OCI-LY3 (cell line): ENCODE results near the gene SND1.

Experiments
- H2AFZ ChIP-seq: fragments of 200-600, 300-600 bp; shearing (Covaris generic); 2 replicates; pipeline ENCODE4 v1.6.0; 2014; ENCODE audit warnings: antibody characterized with exemption, low read depth, low read length
- H3K27ac ChIP-seq: fragments of 200-600, 300-600 bp; sonication (generic); 2 replicates; pipeline ENCODE4 v1.5.1; 2014; ENCODE audit warnings: mild to moderate bottlenecking, low read length, moderate library complexity, mixed read lengths
- H3K27me3 ChIP-seq: fragments of 200-600, 300-600 bp; sonication (generic); 2 replicates; pipeline ENCODE4 v1.6.1; 2014; ENCODE audit warnings: low read depth, low read length, mixed read lengths
- H3K36me3 ChIP-seq: fragments of 200-600, 300-600 bp; sonication (generic); replicated peaks from 2 replicates; pipeline ENCODE3; 2014; ENCODE audit warnings: low read depth, low read length, mixed read lengths
- H3K4me1 ChIP-seq: fragments of 300-600, 200-600 bp; sonication (generic); 2 replicates; pipeline ENCODE4 v1.6.1; 2014; ENCODE audit warnings: low read length, mixed read lengths
- H3K4me2 ChIP-seq: fragments of 200-600, 300-600 bp; sonication (generic); 2 replicates; pipeline ENCODE4 v1.6.1; 2014; ENCODE audit warnings: low read length, mixed read lengths
- H3K4me3 ChIP-seq: fragments of 300-600, 200-600 bp; sonication (generic); 2 replicates; pipeline ENCODE4 v1.5.1; 2014; ENCODE audit warnings: antibody characterized with exemption, mild to moderate bottlenecking, low read length, moderate library complexity
- H3K79me2 ChIP-seq: fragments of 300-600, 200-600 bp; shearing (Covaris generic); 2 replicates; pipeline ENCODE4 v1.6.1; 2014; ENCODE audit warnings: mild to moderate bottlenecking, low read length, mixed read lengths
- H3K9ac ChIP-seq: fragments of 300-600, 200-600 bp; shearing (Covaris generic); 2 replicates; pipeline ENCODE4 v1.6.0; 2014; ENCODE audit warnings: mild to moderate bottlenecking, low read length, moderate library complexity
- H3K9me3 ChIP-seq: fragments of 200-600, 300-600 bp; shearing (Covaris generic); 2 replicates; pipeline ENCODE4 v1.6.1; 2014; ENCODE audit warnings: low read length, mixed read lengths; ENCODE audit not compliant: insufficient read depth
- H4K20me1 ChIP-seq: fragments of 200-600, 300-600 bp; sonication (generic); 2 replicates; pipeline ENCODE4 v1.6.1; 2016; ENCODE audit warnings: low read length, mixed read lengths; ENCODE audit not compliant: insufficient read depth
- EZH2phosphoT487 ChIP-seq: fragments of 200-600 bp; shearing (Covaris generic); IDR thresholded peaks from 2 replicates; pipeline ENCODE4 v1.6.1; 2018; ENCODE audit warnings: antibody characterized with exemption, mixed run types, low read depth
- TF ChIP-seq, protein P1 (sequence below): fragments of 200-600, 300-600 bp; sonication (generic); IDR thresholded peaks from 2 replicates; pipeline ENCODE4 v1.5.1; 2014; ENCODE audit warnings: antibody characterized with exemption, low read length, low read depth

The SND1 gene

DNA sequence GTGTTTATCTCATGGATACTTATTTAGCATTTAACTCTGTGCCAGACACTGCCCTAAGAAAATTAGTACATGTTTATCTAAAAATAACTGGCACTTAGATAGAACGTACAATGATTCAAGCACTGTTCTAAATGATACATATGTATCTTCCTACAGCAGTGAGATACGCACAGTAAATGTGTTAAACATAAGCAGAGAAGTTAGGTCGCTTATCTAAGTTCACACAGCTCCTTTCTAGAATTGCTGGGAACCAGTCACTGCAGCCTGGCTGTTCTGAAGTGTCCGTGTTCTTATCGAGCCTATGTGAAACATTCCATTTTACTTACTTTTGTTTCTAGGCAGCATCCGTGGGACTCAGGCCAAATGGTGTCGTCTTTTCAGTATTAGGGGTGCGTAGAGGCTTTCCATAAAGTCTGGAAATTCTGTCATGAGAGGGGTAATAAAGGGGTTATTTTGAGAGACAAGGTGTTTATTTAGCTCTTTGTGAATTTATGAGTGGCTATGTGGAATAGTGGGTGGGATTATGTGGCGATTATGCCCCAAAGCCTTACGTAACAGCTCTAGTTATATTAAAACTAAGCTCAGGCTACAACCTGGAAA, 186.9 kb downstream of the SND1 start:
- Histone ChIP-seq H3K9ac (no peak overlapping the region), H2AFZ (no peak overlapping the region)

DNA sequence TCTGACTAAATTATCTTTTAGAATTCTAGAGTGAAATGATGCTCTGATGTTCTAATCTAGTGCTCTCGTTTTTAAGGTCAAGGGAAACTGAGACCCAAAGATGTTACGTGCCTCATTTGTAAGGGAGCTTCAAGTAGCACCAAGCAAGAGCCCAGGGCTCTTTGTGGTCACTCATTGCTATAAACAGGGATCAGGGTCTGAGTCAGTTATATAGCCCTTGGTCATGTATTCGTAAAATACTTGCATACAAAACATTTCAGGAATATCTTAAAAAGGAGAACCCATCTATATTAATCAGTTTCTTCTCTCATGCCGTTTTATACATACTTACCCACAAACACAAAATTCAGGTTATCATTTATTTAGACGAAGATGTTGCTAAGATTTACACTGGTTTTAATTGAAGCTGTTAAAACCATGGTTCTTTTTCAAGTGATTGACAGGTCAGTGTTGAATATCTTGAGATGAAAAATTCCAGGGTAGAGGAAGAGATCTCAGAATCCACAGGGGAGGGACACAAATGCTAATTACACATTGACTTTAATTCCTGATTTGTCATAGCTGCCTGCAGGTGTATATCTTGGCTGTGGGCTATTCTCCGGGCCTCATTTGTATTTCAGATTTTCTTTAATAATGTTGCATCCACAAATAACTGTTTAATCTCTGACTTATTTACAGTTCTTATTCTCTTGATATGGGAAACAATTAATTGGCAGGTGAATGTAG, 188.4 kb downstream of the SND1 start:
- Histone ChIP-seq H3K9me3 (peaks cover 28% of the 10 kb centered on the region), H3K36me3 (peaks cover 76% of the 10 kb centered on the region), H3K27me3 (no peaks in the 10 kb centered on the region), H2AFZ (no peak overlapping the region), H3K9ac (no peak overlapping the region), H4K20me1 (0 out of 2 replicates have a peak, but pooled peaks cover 6% of the 10 kb centered on the region), H3K4me3 (no peak overlapping the region), H3K27ac (no peak overlapping the region), H3K79me2 (peaks cover 32% of the 10 kb centered on the region), H3K4me2 (no peak overlapping the region), H3K4me1 (peaks cover 13% of the 10 kb centered on the region)
- TF ChIP-seq, protein P1, sequence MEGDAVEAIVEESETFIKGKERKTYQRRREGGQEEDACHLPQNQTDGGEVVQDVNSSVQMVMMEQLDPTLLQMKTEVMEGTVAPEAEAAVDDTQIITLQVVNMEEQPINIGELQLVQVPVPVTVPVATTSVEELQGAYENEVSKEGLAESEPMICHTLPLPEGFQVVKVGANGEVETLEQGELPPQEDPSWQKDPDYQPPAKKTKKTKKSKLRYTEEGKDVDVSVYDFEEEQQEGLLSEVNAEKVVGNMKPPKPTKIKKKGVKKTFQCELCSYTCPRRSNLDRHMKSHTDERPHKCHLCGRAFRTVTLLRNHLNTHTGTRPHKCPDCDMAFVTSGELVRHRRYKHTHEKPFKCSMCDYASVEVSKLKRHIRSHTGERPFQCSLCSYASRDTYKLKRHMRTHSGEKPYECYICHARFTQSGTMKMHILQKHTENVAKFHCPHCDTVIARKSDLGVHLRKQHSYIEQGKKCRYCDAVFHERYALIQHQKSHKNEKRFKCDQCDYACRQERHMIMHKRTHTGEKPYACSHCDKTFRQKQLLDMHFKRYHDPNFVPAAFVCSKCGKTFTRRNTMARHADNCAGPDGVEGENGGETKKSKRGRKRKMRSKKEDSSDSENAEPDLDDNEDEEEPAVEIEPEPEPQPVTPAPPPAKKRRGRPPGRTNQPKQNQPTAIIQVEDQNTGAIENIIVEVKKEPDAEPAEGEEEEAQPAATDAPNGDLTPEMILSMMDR = no peak
- no peak for TF ChIP-seq EZH2phosphoT487

More for the DNA sequence above, 186.9 kb downstream of the SND1 start:
- Histone ChIP-seq H3K4me2 (no peak overlapping the region), H3K79me2 (peaks cover 46% of the 10 kb centered on the region), H3K36me3 (peaks cover 77% of the 10 kb centered on the region), H4K20me1 (no peaks in the 10 kb centered on the region), H3K27me3 (no peaks in the 10 kb centered on the region), H3K4me1 (peaks cover 13% of the 10 kb centered on the region), H3K27ac (peak overlapping the region; percentile 84), H3K4me3 (no peak overlapping the region), H3K9me3 (peaks cover 42% of the 10 kb centered on the region)
- TF ChIP-seq EZH2phosphoT487 = no peak
- TF ChIP-seq, protein P1 = no peak

DNA sequence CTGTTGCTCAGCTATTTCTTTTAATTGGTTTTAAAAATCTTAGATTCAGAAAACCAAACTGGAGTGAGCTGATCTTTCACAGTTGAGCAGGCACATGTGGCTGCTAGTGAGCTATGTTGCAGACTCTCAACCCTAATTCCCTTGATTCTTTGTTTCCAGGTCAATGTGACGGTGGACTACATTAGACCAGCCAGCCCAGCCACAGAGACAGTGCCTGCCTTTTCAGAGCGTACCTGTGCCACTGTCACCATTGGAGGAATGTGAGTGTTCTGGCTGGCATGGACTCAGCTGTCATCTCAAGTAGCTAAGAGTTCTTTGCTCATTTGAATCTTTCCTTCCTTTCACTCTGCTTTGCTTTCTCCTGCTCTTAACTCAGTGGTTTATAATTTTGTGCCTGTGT, 192.2 kb downstream of the SND1 start:
- TF ChIP-seq EZH2phosphoT487 = no peak
- TF ChIP-seq, protein P1 = no peak
- Histone ChIP-seq H4K20me1 (peaks cover 14% of the 10 kb centered on the region; the same call in 1 of the 2 replicates), H2AFZ (no peak overlapping the region), H3K4me3 (no peak overlapping the region), H3K27ac (no peak overlapping the region), H3K9me3 (peaks cover under 1% of the 10 kb centered on the region; the same call in 1 of the 2 replicates), H3K4me2 (no peak overlapping the region), H3K27me3 (no peaks in the 10 kb centered on the region), H3K4me1 (no peaks in the 10 kb centered on the region), H3K9ac (no peak overlapping the region), H3K79me2 (peaks cover 34% of the 10 kb centered on the region), H3K36me3 (peaks cover 71% of the 10 kb centered on the region)

DNA sequence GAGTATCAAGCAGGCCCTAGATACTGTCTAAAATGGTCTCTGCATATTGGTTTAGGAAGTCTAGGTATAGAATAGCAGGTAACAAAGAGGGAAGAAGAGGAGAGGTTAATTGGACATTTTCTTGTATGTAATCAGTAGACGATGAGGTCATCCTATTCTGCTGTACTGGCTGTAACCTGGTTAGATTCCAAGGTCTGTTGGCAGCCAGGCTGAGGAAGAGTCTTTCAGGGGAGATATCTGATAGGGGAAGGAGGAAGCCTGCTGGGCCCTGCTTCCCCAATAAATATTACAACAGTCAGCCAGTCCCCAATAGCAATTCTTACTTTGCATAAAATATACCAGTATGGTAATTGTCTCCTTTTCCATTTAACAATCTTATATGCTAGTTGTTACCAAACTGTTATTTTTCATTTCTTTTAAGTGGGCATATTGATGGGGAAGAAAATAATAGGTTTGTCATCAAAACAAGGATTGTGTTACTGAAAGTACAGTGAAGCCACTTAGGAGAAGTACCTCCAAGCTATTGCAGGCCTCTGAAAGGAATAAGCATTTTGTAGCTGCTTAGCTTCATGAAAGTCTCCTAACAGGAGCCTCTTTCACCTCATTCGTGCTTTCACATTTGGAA, 192.8 kb downstream of the SND1 start:
- peaks cover 14% of the 10 kb centered on the region; the same call in 1 of the 2 replicates for H4K20me1 ChIP-seq
- no peak for TF ChIP-seq EZH2phosphoT487
- TF ChIP-seq, protein P1 = no peak
- H3K9ac ChIP-seq = no peak overlapping the region
- no peak overlapping the region for H3K4me2 ChIP-seq
- peaks cover 28% of the 10 kb centered on the region for H3K79me2 ChIP-seq
- H3K4me3 ChIP-seq = no peak overlapping the region
- no peaks in the 10 kb centered on the region for H3K4me1 ChIP-seq
- H3K27ac ChIP-seq = no peak overlapping the region
- no peaks in the 10 kb centered on the region for H3K27me3 ChIP-seq
- no peak overlapping the region for H2AFZ ChIP-seq
- H3K9me3 ChIP-seq = no peaks in the 10 kb centered on the region
- H3K36me3 ChIP-seq = peaks cover 72% of the 10 kb centered on the region
